Measurements from ENCODE around the gene DTX2.
"Not testable (repeated sequence)": the region's sequence is repeated elsewhere in the genome, so short reads cannot be mapped to it uniquely, and the experiment has no call there.

The DTX2 gene

GRCh38 chr7:76487969-76488368 is 26.5 kb downstream of the DTX2 start:
- not testable (repeated sequence) for H3K27ac ChIP-seq (ENCODE audit: insufficient read depth, low read depth, low read length, poor library complexity, severe bottlenecking); H3K36me3 ChIP-seq (ENCODE audit: control insufficient read depth, insufficient read depth, low read length); H3K4me1 ChIP-seq (ENCODE audit: control insufficient read depth, insufficient read depth, low read length); H3K27me3 ChIP-seq (ENCODE audit: control insufficient read depth, insufficient read depth, low read length, poor library complexity, severe bottlenecking); H3K4me3 ChIP-seq (ENCODE audit: insufficient read depth, low read depth, low read length); H3K9me3 ChIP-seq (ENCODE audit: control insufficient read depth, low read length)
- WGBS, 2 experiments = 96 to 100% methylated on average over 2 to 3 of the region's 13 CpGs

- not testable (repeated sequence) for H3K27me3 ChIP-seq (ENCODE audit: control insufficient read depth, insufficient read depth, low read length, poor library complexity, severe bottlenecking); H3K27ac ChIP-seq (ENCODE audit: insufficient read depth, low read depth, low read length, poor library complexity, severe bottlenecking); H3K9me3 ChIP-seq (ENCODE audit: control insufficient read depth, low read length); H3K4me3 ChIP-seq (ENCODE audit: insufficient read depth, low read depth, low read length); H3K36me3 ChIP-seq (ENCODE audit: control insufficient read depth, insufficient read depth, low read length); H3K4me1 ChIP-seq (ENCODE audit: control insufficient read depth, insufficient read depth, low read length)
- WGBS, 2 experiments = 98 to 100% methylated on average over 4 to 5 of the region's 10 CpGs
Observed at GRCh38 chr7:76492139-76492538, 30.6 kb downstream of the DTX2 start.

- H3K4me1 ChIP-seq (ENCODE audit: control insufficient read depth, insufficient read depth, low read length); H3K36me3 ChIP-seq (ENCODE audit: control insufficient read depth, insufficient read depth, low read length); H3K9me3 ChIP-seq (ENCODE audit: control insufficient read depth, low read length); H3K27ac ChIP-seq (ENCODE audit: insufficient read depth, low read depth, low read length, poor library complexity, severe bottlenecking); H3K27me3 ChIP-seq (ENCODE audit: control insufficient read depth, insufficient read depth, low read length, poor library complexity, severe bottlenecking); H3K4me3 ChIP-seq (ENCODE audit: insufficient read depth, low read depth, low read length): not testable (repeated sequence)
- 93% methylated on average over 15 to 16 of the region's 16 CpGs for WGBS, 2 experiments
Observed at GRCh38 chr7:76495717-76496116, 34.2 kb downstream of the DTX2 start.

- H3K27ac ChIP-seq (ENCODE audit: insufficient read depth, low read depth, low read length, poor library complexity, severe bottlenecking); H3K27me3 ChIP-seq (ENCODE audit: control insufficient read depth, insufficient read depth, low read length, poor library complexity, severe bottlenecking); H3K36me3 ChIP-seq (ENCODE audit: control insufficient read depth, insufficient read depth, low read length); H3K4me1 ChIP-seq (ENCODE audit: control insufficient read depth, insufficient read depth, low read length); H3K4me3 ChIP-seq (ENCODE audit: insufficient read depth, low read depth, low read length); H3K9me3 ChIP-seq (ENCODE audit: control insufficient read depth, low read length): not testable (repeated sequence)
- 93 to 95% methylated on average over 8 to 13 of the region's 27 CpGs for WGBS, 2 experiments
Observed at GRCh38 chr7:76497918-76498582, 36.5 kb downstream of the DTX2 start.

GRCh38 chr7:76498583-76499200 is 37.2 kb downstream of the DTX2 start:
- H3K27ac ChIP-seq (ENCODE audit: insufficient read depth, low read depth, low read length, poor library complexity, severe bottlenecking); H3K36me3 ChIP-seq (ENCODE audit: control insufficient read depth, insufficient read depth, low read length); H3K4me1 ChIP-seq (ENCODE audit: control insufficient read depth, insufficient read depth, low read length); H3K9me3 ChIP-seq (ENCODE audit: control insufficient read depth, low read length); H3K4me3 ChIP-seq (ENCODE audit: insufficient read depth, low read depth, low read length); H3K27me3 ChIP-seq (ENCODE audit: control insufficient read depth, insufficient read depth, low read length, poor library complexity, severe bottlenecking): not testable (repeated sequence)
- WGBS, 2 experiments = 93 to 97% methylated on average over 7 to 9 of the region's 10 CpGs

- 88 to 97% methylated on average over 5 to 13 of the region's 28 CpGs for WGBS, 2 experiments
- not testable (repeated sequence) for H3K27ac ChIP-seq (ENCODE audit: insufficient read depth, low read depth, low read length, poor library complexity, severe bottlenecking)
Observed at GRCh38 chr7:76499201-76499923, 37.9 kb downstream of the DTX2 start.

GRCh38 chr7:76499924-76500241 is 38.4 kb downstream of the DTX2 start:
- H3K27ac ChIP-seq (ENCODE audit: insufficient read depth, low read depth, low read length, poor library complexity, severe bottlenecking); H3K36me3 ChIP-seq (ENCODE audit: control insufficient read depth, insufficient read depth, low read length); H3K9me3 ChIP-seq (ENCODE audit: control insufficient read depth, low read length); H3K4me3 ChIP-seq (ENCODE audit: insufficient read depth, low read depth, low read length); H3K4me1 ChIP-seq (ENCODE audit: control insufficient read depth, insufficient read depth, low read length); H3K27me3 ChIP-seq (ENCODE audit: control insufficient read depth, insufficient read depth, low read length, poor library complexity, severe bottlenecking): not testable (repeated sequence)
- WGBS, 2 experiments = 92 to 93% methylated on average over 3 to 4 of the region's 19 CpGs

More at GRCh38 chr7:76499201-76499923, 37.9 kb downstream of the DTX2 start:
- not testable (repeated sequence) for H3K36me3 ChIP-seq (ENCODE audit: control insufficient read depth, insufficient read depth, low read length); H3K27me3 ChIP-seq (ENCODE audit: control insufficient read depth, insufficient read depth, low read length, poor library complexity, severe bottlenecking); H3K9me3 ChIP-seq (ENCODE audit: control insufficient read depth, low read length); H3K4me1 ChIP-seq (ENCODE audit: control insufficient read depth, insufficient read depth, low read length); H3K4me3 ChIP-seq (ENCODE audit: insufficient read depth, low read depth, low read length)

GRCh38 chr7:76502224-76502623 is 40.7 kb downstream of the DTX2 start:
- H3K4me3 ChIP-seq (ENCODE audit: insufficient read depth, low read depth, low read length); H3K36me3 ChIP-seq (ENCODE audit: control insufficient read depth, insufficient read depth, low read length); H3K27ac ChIP-seq (ENCODE audit: insufficient read depth, low read depth, low read length, poor library complexity, severe bottlenecking); H3K4me1 ChIP-seq (ENCODE audit: control insufficient read depth, insufficient read depth, low read length); H3K27me3 ChIP-seq (ENCODE audit: control insufficient read depth, insufficient read depth, low read length, poor library complexity, severe bottlenecking); H3K9me3 ChIP-seq (ENCODE audit: control insufficient read depth, low read length): not testable (repeated sequence)
- WGBS, 2 experiments = 79 to 80% methylated on average over 11 to 12 of the region's 13 CpGs

GRCh38 chr7:76502836-76503235 is 41.3 kb downstream of the DTX2 start:
- not testable (repeated sequence) for H3K4me1 ChIP-seq (ENCODE audit: control insufficient read depth, insufficient read depth, low read length); H3K27ac ChIP-seq (ENCODE audit: insufficient read depth, low read depth, low read length, poor library complexity, severe bottlenecking); H3K36me3 ChIP-seq (ENCODE audit: control insufficient read depth, insufficient read depth, low read length); H3K27me3 ChIP-seq (ENCODE audit: control insufficient read depth, insufficient read depth, low read length, poor library complexity, severe bottlenecking); H3K4me3 ChIP-seq (ENCODE audit: insufficient read depth, low read depth, low read length); H3K9me3 ChIP-seq (ENCODE audit: control insufficient read depth, low read length)
- 90% methylated on average over 15 of the region's 16 CpGs for WGBS, 2 experiments

- H3K9me3 ChIP-seq (ENCODE audit: control insufficient read depth, low read length); H3K27me3 ChIP-seq (ENCODE audit: control insufficient read depth, insufficient read depth, low read length, poor library complexity, severe bottlenecking); H3K36me3 ChIP-seq (ENCODE audit: control insufficient read depth, insufficient read depth, low read length); H3K4me3 ChIP-seq (ENCODE audit: insufficient read depth, low read depth, low read length); H3K27ac ChIP-seq (ENCODE audit: insufficient read depth, low read depth, low read length, poor library complexity, severe bottlenecking); H3K4me1 ChIP-seq (ENCODE audit: control insufficient read depth, insufficient read depth, low read length): not testable (repeated sequence)
- 96 to 97% methylated on average over 7 to 11 of the region's 12 CpGs for WGBS, 2 experiments
Observed at GRCh38 chr7:76503244-76503643, 41.7 kb downstream of the DTX2 start.
